Stomach (tissue), 4 donors: ENCODE measurements around the gene ATXN1.

Experiments used
- POLR2A ChIP-seq, 4 donors: fragments of 450-650 bp; IDR thresholded peaks; one replicate each; pipeline ENCODE4 v1.6.1; 2016; ENCODE audit warnings: antibody characterized with exemption in 4 of 4, control low read depth in 2 of 4, mild to moderate bottlenecking in 1 of 4, moderate library complexity in 1 of 4
- POLR2AphosphoS5 ChIP-seq, 3 donors: sonication (generic); formaldehyde crosslinking; IDR thresholded peaks; one replicate each; pipeline ENCODE4 v1.6.1; 2016; ENCODE audit warnings: antibody characterized with exemption in 3 of 3

- TF ChIP-seq POLR2AphosphoS5 (IDR thresholded peaks at IDR 0.05) (no peak), POLR2A (IDR thresholded peaks at IDR 0.05) (no peak)
These were observed 265.1 kb downstream of the ATXN1 start for GRCh38 chr6:16496210-16496609.
